Endothelial cell of umbilical vein (primary cell): ENCODE data around the gene RAP2A. TPM values are rescaled to one million over a fixed set of nuclear protein-coding genes. Genes with fewer than 3 reads are reported as not detected.

Source experiments
- BruUV-seq: library from RNA; stranded (reverse); fragments of 400-500 nt; replicated peaks from 2 replicates; lab custom pipeline; 2021; lab: Mats Ljungman, UMichigan
- CTCF ChIA-PET: fragments of 300-600, 350-600 bp; sonication (Branson Sonifier 250); formaldehyde crosslinking; loops from one replicate; lab custom pipeline; 2021; ENCODE audit warnings: antibody characterized with exemption, inconsistent platforms; lab: Charles Lee
- POLR2A ChIA-PET: fragments of 300-600, 350-600 bp; sonication (Branson Sonifier 250); formaldehyde crosslinking; loops from one replicate; lab custom pipeline; 2021; ENCODE audit warnings: antibody characterized with exemption, inconsistent platforms; lab: Charles Lee
- DNase-seq: peaks from one replicate; pipeline ENCODE4 v3.0.0-alpha.2; 2011; ENCODE audit warnings: low read depth, low spot score
- FAIRE-seq: peaks from 2 replicates; lab custom pipeline; 2011; peaks lifted over from hg19 to GRCh38; lab: Jason Lieb, UNC
- H2AFZ ChIP-seq: 2 replicates; pipeline ENCODE4 v1.6.0; 2012; ENCODE audit warnings: low read depth, low read length, control low read depth, inconsistent platforms
- H3K27ac ChIP-seq: 2 replicates; pipeline ENCODE4 v1.5.1; 2011; ENCODE audit warnings: low read depth, mild to moderate bottlenecking, control low read depth, low read length, moderate library complexity; ENCODE audit not compliant: insufficient read depth
- H3K27me3 ChIP-seq, 2 experiments: 2 replicates each; pipeline versions ENCODE4 v1.6.0 to v1.6.1; 2011; ENCODE audit warnings: low read length in 2 of 2, mixed read lengths in 1 of 2; ENCODE audit not compliant: control insufficient read depth in 2 of 2, insufficient read depth in 2 of 2
- H3K36me3 ChIP-seq, 2 experiments: 2 replicates in 1 of 2; 3 replicates in 1 of 2; pipeline ENCODE4 v1.5.1; 2011; ENCODE audit warnings: low read length in 2 of 2, mild to moderate bottlenecking in 1 of 2, moderate library complexity in 1 of 2; ENCODE audit not compliant: control insufficient read depth in 2 of 2, insufficient read depth in 2 of 2; ENCODE audit errors: extremely low read depth in 1 of 2
- H3K4me1 ChIP-seq: 3 replicates; pipeline ENCODE4 v1.5.1; 2011; ENCODE audit warnings: mild to moderate bottlenecking, low read length; ENCODE audit not compliant: control insufficient read depth, insufficient read depth; ENCODE audit errors: extremely low read depth
- H3K4me2 ChIP-seq: 2 replicates; pipeline ENCODE4 v1.6.1; 2011; ENCODE audit warnings: low read length, control low read depth, mixed read lengths; ENCODE audit not compliant: insufficient read depth
- H3K4me3 ChIP-seq, 3 experiments: fragments of 200-600 bp in 1 of 3; sonication (generic), shearing (Covaris generic) in 1 of 3; replicated peaks in 1 of 3; 2 replicates each; pipeline ENCODE4 v1.5.1; 2011 to 2016; ENCODE audit warnings: control low read depth in 3 of 3, low read length in 3 of 3, mild to moderate bottlenecking in 2 of 3, inconsistent platforms in 1 of 3, low read depth in 1 of 3, moderate library complexity in 1 of 3; ENCODE audit not compliant: insufficient read depth in 1 of 3
- H3K79me2 ChIP-seq: 2 replicates; pipeline ENCODE4 v1.6.0; 2012; ENCODE audit warnings: low read length, inconsistent platforms; ENCODE audit not compliant: control insufficient read depth, insufficient read depth
- H3K9ac ChIP-seq: replicated peaks from 2 replicates; pipeline ENCODE3; 2011; ENCODE audit warnings: low read length, control low read depth; ENCODE audit not compliant: insufficient read depth; ENCODE audit errors: extremely low read depth
- H3K9me1 ChIP-seq: replicated peaks from 3 replicates; pipeline ENCODE4 v1.6.0; 2011; ENCODE audit warnings: mild to moderate bottlenecking, low read length; ENCODE audit not compliant: control insufficient read depth, insufficient read depth; ENCODE audit errors: extremely low read depth
- H3K9me3 ChIP-seq: replicated peaks from 2 replicates; pipeline ENCODE4 v1.5.1; 2012; ENCODE audit warnings: low read length, inconsistent platforms; ENCODE audit not compliant: control insufficient read depth, insufficient read depth
- H4K20me1 ChIP-seq: replicated peaks from 2 replicates; pipeline ENCODE3; 2011; ENCODE audit warnings: mild to moderate bottlenecking, low read length; ENCODE audit not compliant: control insufficient read depth, insufficient read depth; ENCODE audit errors: extremely low read depth
- EZH2 ChIP-seq: IDR thresholded peaks from 2 replicates; pipeline ENCODE4 v1.6.1; 2012; ENCODE audit warnings: borderline replicate concordance, low read depth, mild to moderate bottlenecking, moderate library complexity, low read length, inconsistent platforms; ENCODE audit not compliant: severe bottlenecking
- GATA2 ChIP-seq: IDR thresholded peaks from 2 replicates; pipeline ENCODE4 v1.7.0; 2011; ENCODE audit warnings: low read depth, mild to moderate bottlenecking, moderate library complexity, mixed read lengths, low read length; ENCODE audit not compliant: insufficient read length, insufficient read depth
- JUN ChIP-seq: IDR thresholded peaks from 2 replicates; pipeline ENCODE4 v1.6.1; 2011; ENCODE audit warnings: borderline replicate concordance, low read depth; ENCODE audit not compliant: insufficient read length, insufficient read depth
- POLR2AphosphoS5 ChIP-seq: IDR thresholded peaks from 2 replicates; pipeline ENCODE4 v1.6.1; 2012; ENCODE audit warnings: low read depth, mild to moderate bottlenecking, control low read depth, low read length, moderate library complexity; ENCODE audit not compliant: insufficient read depth
- dilution Hi-C: fragments of 300-500 bp; cut with MboI; formaldehyde crosslinking; loops from one replicate; pipeline ENCODE4 v1.15.0; 2019; ENCODE audit warnings: low sequenced_read_pairs; ENCODE audit not compliant: extremely low pct_ligation_motif_present
- intact Hi-C: fragments of 100-400 bp; cut with micrococcal nuclease; formaldehyde crosslinking; loops from one replicate; pipeline ENCODE4 v1.10.0; 2022
- polyA plus RNA-seq, 4 experiments: library from polyadenylated mRNA; depleted of rRNA in 3 of 4; stranded (reverse) in 3 of 4; unstranded in 1 of 4; fragments of >200 nt; gene quantifications; 2 replicates each; pipeline versions ENCODE4 v1.2.1 to v1.2.3, GENCODE V29; 2011 to 2012; ENCODE audit warnings: missing spikeins in 1 of 4
- total RNA-seq: library from RNA; stranded (reverse); gene quantifications from 2 replicates; pipeline ENCODE4 v1.2.3, GENCODE V29; 2021
- TF ChIP-seq, protein P1 (sequence below): IDR thresholded peaks from 2 replicates; pipeline ENCODE4 v1.6.1; 2011; ENCODE audit not compliant: insufficient read depth, insufficient read length
- TF ChIP-seq, protein P2 (sequence below), 2 donors: IDR thresholded peaks; 1 replicate in 1 of 2; 2 replicates in 1 of 2; pipeline ENCODE4 v1.5.1; 2011; ENCODE audit warnings: low read length in 2 of 2, mild to moderate bottlenecking in 2 of 2, moderate library complexity in 2 of 2, control low read depth in 1 of 2, inconsistent platforms in 1 of 2, low read depth in 1 of 2; ENCODE audit not compliant: insufficient read depth in 1 of 2; ENCODE audit errors: extremely low read depth in 1 of 2

The RAP2A gene
- total and polyA plus RNA-seq, 2 donors (not counting 3 experiments of a cell fraction or from before 2014, with no cell fraction given): 7.8 to 44.4 TPM

- H3K4me3 ChIP-seq: no peak overlapping the region
- BruUV-seq: no TSS peak
- POLR2A ChIA-PET: no interaction called here
- dilution Hi-C loops: no loop called here
- H3K9ac ChIP-seq: no peak overlapping the region
- no peaks in the 10 kb centered on the region for H3K36me3 ChIP-seq
- H3K79me2 ChIP-seq: peaks cover 66% of the 10 kb centered on the region
- no peak overlapping the region for H2AFZ ChIP-seq
- H3K4me1 ChIP-seq: peaks cover 24% of the 10 kb centered on the region
- no peaks in the 10 kb centered on the region for H3K27me3 ChIP-seq
- peak overlapping the region; percentile 1 for H3K4me2 ChIP-seq
- no peak for FAIRE-seq
- CTCF ChIA-PET: no interaction called here
- no peaks in the 10 kb centered on the region for H3K9me1 ChIP-seq
- peak; percentile 8 for DNase-seq
- no peaks in the 10 kb centered on the region for H3K9me3 ChIP-seq
- TF ChIP-seq GATA2: no peak
- no peak for TF ChIP-seq EZH2
- TF ChIP-seq, protein P1, sequence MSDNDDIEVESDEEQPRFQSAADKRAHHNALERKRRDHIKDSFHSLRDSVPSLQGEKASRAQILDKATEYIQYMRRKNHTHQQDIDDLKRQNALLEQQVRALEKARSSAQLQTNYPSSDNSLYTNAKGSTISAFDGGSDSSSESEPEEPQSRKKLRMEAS: no peak
- no peak for TF ChIP-seq JUN
- no peak for TF ChIP-seq POLR2AphosphoS5
- TF ChIP-seq, protein P2, sequence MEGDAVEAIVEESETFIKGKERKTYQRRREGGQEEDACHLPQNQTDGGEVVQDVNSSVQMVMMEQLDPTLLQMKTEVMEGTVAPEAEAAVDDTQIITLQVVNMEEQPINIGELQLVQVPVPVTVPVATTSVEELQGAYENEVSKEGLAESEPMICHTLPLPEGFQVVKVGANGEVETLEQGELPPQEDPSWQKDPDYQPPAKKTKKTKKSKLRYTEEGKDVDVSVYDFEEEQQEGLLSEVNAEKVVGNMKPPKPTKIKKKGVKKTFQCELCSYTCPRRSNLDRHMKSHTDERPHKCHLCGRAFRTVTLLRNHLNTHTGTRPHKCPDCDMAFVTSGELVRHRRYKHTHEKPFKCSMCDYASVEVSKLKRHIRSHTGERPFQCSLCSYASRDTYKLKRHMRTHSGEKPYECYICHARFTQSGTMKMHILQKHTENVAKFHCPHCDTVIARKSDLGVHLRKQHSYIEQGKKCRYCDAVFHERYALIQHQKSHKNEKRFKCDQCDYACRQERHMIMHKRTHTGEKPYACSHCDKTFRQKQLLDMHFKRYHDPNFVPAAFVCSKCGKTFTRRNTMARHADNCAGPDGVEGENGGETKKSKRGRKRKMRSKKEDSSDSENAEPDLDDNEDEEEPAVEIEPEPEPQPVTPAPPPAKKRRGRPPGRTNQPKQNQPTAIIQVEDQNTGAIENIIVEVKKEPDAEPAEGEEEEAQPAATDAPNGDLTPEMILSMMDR (IDR thresholded peaks at IDR 0.05; ENCODE audit: extremely low read depth in 1 of 2, insufficient read depth in 1 of 2, low read depth in 1 of 2, low read length in 2 of 2): no peak
- H3K27ac ChIP-seq: no peak overlapping the region
- intact Hi-C loops: loop anchor here (10.0 kb wide), 1 partner anchor 1384 kb away; the partner anchor contains the start of gene UGGT2
- no peaks in the 10 kb centered on the region for H4K20me1 ChIP-seq
Observed at GRCh38 chr13:97438856-97439595, 5.1 kb downstream of the RAP2A start.
